GM15510 (cell line): ENCODE measurements around the gene A2M.

ENCODE experiments used
- POLR2A ChIP-seq: IDR thresholded peaks from 3 replicates; pipeline ENCODE4 v1.6.1; 2011; ENCODE audit warnings: borderline replicate concordance; ENCODE audit not compliant: insufficient read length; ENCODE audit errors: extremely low read depth

Gene A2M

DNA sequence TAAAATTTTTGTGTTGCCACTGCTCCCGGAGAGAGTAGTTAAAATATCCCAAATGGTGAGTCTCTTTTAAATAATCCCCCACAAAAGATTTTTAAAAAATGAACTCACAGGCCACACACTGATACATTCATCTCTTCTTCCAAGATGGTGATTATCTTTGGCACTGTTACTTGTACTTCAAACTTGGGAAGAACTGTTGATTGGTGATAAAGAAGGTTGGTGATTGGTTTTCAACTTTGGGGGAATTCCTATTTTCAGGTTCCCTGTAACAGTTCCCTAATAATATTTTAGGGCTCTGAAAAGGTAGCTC, 6.6 kb downstream of the A2M start:
- no peak for TF ChIP-seq POLR2A

DNA sequence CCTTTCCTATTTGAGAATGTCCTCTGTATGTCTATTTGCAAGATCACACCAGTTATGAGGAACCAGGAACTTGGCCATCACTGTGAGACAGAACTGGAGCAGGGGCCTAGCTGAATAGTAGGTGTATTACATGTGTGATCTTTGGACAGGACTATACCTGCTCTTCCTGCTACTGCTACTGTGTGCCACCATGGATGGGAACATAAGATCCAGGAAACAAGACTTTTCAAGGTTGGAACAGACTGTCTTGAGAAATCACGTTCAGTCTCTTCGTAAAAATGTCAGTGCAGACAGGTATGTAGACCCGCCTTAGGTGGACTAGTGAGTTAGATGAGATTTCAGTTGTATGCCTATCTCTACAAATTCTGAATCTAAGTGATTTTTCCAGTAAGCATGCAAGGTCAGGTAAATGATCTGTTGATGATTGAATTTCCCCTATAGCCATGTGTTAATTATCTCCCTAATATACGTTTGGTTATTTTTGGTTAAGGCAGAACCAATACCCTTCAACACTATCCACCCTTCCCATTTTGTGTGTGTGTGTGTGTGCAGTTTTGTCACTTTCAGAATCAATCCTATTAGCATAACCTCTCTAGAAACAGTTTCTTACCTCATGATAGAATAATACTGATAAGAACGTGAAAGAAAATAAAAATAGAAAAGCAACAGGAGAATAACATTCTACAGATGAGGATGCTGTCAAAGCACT, 7.1 kb downstream of the A2M start:
- no peak for TF ChIP-seq POLR2A

DNA sequence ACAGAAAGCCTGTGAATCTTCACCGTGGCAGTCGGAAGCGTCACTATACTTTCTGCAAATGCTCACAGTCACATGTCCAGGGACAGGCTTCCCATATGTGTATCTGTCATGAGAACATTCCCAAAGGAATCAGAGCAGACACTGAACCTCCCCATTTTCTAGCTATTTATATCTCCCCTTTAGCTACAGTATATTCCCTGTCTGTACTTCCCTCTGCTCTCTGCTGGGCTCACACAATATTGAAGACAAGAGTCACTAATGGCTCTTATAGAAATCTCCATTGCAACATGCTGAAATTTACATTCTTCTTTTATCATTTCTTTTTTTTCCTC, 8.2 kb downstream of the A2M start:
- no peak for TF ChIP-seq POLR2A

DNA sequence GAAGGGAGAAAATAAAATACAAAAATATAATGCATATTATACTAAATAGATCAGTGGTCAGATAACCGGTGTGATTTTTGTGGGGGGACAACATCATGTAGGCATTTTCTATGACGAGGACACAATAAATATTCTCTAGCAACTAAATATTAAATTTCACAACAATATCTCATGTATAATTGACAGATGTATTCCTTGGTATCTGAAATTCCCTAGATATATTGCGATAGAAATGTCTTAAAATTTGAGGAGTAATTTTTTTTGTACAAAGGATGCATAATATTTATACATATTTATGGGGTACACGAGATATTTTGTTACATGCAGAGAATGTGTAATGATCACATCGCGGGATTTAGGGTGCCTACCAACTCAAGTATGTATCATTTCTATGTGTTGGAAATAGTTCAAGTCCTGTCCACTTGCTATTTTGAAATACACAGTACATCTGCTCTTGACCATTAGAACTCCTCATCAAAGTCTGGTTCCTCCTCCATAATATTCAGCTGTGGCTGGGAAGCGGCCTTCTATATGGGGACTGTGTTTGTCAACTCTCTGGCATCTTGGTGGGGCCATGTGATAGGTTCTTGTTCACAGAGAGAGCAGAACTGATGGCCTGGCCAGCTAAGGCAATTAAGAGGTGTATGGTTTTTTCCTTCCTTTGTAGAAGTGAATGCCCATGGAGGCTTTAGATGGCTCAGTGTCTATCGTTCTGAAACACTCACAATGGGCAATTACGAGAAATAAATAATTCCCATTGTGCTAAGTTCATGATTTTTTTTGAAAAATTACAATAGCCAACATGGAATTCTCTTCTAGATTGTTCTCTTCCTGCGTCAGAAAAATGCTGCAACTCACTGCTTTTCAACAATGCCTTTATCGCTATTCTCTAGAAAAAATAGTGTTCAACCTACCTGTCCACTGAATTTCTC, 8.8 kb downstream of the A2M start:
- TF ChIP-seq POLR2A, result no peak

DNA sequence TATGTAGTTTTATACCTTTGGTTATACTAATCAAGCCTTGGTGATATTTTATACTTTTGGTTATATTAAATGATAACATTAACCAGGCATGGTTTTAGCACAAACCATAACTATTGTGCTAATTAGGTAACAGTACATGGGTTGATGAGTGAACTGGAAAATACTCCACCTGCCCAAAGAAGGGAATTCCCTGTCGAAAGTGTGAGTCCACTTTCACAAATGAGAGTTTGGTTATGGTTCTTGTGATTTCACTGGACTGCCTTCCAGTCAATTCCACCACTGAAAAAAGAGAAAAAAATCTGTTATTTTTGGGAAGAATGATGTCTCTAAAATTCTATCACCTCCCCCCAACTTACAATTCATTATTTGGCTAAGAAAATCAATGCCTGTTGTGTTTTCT, 9.7 kb downstream of the A2M start:
- TF ChIP-seq POLR2A, result no peak

DNA sequence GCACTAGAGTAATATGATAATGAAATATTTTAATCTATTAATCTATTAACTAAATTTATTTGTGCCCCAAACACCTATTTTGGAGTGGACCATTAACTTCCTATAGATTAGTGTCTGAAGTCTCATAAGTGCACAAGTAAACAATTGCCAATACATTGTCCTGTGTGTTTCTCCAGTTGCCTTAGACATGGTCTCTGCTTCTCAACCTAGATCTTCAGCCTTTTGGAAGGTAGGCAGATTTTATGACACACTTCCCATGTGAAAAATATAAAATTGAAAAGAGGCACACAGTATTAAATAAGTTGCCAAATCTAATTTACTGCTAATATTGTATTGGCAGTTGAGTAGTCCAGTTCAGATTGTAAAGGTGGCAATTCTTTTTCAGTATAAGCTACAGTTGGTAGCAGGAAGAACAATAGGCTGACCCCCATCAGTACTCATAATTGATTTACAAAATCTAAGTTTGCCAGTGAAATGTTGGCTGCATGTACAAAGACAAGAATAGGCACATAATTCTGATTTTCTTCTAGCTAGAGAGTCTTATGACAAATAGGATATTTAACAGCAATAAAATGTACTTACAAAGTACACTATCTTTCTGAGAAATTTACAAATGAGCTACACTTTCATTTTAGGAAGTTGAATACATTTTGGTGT, 10.8 kb downstream of the A2M start:
- TF ChIP-seq POLR2A, result no peak

DNA sequence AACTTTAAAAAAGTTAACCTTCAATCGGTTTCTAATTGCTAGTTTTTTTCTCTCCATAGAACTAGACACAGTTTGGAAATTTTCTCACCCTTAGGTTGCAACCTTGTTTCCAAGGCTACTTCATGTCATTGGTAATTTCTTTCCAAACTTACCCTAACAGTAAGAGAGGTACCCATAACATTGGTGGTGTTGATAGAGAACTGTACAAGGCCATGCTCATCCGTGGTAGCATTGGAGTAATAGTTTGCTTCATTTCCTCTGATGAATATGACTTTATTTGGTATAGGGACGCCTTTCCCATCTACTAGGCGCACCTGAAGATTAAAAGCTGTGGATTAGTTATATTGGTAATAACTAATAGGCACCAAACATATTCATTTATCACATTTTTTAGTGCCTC, 11.6 kb downstream of the A2M start:
- TF ChIP-seq POLR2A, result no peak

DNA sequence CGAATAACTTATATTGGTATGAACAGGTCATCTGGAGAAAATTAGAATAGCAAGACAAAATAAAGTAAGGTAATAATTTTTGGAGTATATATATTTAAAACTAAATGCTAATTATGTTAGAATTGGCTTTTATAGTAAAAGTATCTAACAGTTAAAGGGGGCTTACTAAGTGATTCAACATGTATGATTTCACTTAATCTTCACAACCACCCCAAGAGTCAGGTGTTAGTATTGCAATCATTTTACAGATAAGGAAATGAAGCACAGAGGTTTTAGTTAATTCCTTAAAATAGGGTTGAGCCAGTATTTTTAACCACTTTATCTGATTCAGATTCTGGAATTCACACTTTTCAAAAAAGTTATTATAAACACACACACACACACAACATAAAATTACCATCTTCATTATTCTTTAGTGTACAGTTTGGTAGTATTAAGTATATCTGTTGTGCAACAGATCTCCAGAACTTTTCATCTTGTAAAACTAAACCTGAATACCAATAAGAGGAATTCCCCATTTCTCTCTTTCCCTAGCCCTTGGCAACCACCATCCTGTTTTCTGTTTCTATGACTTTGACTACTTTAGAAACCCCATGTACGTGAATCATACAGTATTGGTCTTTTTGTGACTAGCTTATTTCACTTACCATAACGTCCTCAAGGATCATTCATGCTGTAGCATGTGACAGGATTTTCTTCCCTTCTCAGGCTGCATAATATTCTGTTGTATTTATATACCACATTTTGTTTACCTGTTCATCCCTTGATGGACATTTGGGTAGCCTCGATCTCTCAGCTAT, 12.5 kb downstream of the A2M start:
- no peak for TF ChIP-seq POLR2A

DNA sequence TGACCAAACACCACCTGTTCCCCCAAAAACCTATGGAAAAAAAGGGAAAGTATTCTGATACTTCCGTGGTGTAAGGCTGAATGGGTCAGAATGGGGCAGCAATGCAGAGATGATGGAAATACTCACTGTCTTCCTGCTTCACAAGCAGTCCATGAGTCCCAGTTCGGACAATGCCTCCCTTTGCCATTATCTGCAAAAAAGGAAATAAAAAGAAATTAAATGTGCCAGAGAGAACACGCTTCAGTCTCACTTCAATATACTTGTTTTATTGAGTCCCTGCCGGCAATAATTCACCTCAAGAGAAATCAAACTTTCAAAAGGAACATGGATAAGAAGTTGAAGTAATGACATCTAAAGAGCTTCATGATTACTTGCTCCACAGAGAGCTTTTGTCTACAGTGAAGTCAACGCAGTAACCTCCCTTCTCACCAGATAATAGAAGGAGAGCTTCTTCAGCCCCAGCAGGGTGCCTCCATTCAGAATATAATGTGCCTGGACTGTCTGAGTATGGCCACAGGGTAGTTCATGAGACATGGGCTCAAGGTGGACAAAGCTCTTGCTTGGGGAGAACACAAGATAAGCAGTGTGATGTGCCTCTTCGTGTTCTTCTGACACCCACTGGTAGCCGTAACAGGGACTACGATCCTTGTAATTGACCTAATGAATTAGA, 14.6 kb downstream of the A2M start:
- TF ChIP-seq POLR2A, result no peak

DNA sequence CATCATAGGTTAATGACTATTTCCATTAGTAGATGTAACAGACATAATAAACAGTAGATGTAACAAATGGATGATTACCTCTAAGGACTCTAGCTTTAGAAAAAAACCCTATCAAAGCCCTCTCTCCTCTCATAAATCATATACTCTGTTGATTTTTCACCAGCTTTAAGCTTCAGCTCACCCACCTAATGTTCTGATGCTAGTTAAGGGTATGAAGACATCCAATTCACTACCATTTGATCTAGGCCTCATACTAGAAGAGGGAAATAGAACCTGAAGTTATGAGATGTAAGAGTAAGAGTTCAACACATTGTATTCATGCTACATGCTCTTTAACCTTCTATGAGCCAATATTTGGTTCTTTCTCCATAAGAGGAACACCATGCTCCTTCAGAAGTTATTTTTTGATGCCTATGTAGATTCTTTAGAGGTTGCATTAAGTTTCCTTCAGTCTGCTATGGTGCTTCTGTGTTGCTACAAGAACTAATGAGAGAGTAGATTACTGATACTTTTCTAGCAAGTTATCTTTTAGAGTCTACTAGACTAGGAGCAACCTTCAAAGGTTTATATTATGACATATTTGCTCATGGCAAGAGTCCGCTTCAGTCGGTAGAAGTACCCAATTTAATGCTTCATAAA, 16.0 kb downstream of the A2M start:
- TF ChIP-seq POLR2A, result no peak

DNA sequence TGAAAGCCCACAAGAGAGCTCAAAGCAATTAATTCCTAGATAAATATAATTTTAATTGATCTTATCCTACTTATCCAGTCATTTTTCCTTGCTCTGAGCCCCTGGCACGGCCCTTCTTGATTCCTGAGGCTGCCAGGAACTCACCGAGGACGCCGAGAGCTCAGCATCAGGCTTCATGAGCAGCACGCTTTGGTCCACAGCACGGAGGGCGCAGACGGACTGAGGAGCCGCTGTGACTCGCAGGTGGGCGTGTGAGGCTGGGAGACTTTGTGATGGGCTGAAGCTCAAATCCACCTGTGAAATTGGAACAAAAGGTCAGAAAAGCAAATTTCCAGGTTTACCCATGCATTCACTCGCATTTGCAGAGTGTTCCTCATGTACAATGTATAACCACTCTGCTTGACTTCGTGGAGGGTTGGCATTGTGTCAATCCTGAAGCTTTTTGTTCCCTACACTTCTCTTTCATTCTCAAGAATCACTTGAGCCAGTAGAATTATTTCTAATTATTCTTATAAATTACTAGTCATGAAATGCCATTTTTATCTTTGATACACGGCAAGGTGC, 17.2 kb downstream of the A2M start:
- TF ChIP-seq POLR2A, result no peak

DNA sequence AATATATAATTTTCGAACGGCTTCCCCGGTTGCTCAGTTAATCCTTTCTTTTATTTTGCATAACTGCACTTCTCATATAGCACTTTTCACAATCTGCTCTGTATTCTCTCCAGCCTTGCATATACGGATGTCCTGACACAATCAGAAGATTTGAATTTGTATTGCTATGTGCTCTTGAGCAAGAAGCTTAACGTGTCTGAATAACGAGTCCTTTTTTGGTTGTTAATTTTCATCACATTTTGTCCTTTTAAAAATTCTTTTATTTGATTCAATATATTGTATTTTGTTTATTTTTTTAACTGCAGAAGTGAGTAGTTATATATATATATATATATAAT, 17.6 kb downstream of the A2M start:
- TF ChIP-seq POLR2A, result no peak

DNA sequence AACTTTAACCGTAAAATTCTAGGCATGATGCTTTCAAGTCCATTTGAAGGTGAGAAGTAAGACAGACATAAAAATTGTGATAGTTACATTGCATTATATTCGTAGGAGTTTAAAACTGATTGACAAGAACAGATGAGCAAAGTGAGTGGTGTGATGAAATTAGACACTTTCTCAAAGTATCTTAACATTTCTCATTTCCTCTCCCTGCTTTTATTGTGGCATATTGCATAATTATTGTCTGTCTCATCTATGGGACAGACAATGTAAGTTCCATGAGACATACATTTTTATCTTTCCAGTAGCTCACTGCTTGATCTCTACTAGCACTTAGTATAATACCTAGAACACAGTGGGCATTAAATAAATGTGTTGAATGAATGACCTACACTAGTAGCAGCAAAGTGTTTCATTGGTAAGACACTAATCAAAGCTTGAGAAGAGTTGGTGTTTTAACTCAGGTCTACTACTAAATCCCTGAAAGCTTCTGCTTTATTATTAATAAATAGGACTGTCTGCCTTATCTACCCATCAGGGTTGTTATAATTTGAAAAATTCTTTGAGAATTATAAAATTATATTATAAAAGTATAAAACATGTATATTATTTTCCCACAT, 19.0 kb downstream of the A2M start:
- TF ChIP-seq POLR2A, result no peak
